Left hindlimb (tissue), 1 donor: ENCODE data around the gene DHX35.

Source experiments
- DNase-seq: peaks from one replicate; pipeline ENCODE4 v3.0.0-alpha.2; 2018

Gene DHX35, protein sequence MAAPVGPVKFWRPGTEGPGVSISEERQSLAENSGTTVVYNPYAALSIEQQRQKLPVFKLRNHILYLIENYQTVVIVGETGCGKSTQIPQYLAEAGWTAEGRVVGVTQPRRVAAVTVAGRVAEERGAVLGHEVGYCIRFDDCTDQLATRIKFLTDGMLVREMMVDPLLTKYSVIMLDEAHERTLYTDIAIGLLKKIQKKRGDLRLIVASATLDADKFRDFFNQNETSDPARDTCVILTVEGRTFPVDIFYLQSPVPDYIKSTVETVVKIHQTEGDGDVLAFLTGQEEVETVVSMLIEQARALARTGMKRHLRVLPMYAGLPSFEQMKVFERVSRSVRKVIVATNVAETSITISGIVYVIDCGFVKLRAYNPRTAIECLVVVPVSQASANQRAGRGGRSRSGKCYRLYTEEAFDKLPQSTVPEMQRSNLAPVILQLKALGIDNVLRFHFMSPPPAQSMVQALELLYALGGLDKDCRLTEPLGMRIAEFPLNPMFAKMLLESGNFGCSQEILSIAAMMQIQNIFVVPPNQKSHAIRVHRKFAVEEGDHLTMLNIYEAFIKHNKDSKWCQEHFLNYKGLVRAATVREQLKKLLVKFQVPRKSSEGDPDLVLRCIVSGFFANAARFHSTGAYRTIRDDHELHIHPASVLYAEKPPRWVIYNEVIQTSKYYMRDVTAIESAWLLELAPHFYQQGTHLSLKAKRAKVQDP

DNA sequence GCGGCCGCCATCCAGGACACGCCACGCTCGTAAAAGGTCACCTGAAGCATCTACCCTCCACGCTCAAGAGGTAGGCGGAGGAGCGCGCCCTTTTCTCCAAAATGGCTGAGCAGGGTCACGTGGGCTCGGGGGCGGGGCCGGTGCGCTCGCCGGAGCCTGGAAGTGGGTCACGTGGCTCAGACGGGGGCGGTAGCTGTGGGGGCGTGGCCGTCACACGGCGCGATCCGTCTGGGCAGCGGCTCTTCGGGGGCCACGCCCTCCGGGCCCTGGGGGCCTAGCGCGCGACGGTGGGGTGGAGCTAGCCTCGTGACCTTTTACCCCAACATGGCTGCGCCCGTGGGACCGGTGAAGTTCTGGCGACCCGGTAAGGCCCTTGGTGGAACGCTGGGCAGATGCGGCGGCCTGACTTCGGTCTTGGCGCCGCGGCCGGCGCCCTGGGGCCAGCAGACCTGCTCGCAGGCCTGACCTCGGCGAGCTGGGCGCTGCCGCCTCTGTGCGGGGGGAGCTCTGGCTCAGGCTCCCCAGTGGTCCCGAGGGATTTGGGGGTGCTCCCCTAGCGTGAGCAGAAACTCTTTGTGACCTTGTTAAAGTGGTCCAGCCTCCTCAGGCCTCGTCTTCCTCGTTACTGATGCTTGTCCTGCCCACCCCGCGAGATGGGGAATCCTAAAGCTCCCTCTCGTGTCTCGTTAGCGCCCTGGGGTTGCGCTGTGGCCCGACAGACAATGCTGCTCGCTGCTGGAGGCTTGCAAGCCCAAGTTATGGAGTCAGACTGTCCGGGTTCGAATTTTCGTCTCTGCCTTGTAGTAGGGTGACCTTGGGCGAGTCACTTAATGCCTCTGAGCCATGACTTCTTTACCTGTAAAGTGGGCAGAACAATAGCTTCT lies at the start of gene DHX35:
TSS of gene DHX35 (plus strand) at position 301 of the 884 bp plus-strand sequence. CDS start at position 325, 24 bp downstream.
- DNase-seq: peak; percentile 98

DNA sequence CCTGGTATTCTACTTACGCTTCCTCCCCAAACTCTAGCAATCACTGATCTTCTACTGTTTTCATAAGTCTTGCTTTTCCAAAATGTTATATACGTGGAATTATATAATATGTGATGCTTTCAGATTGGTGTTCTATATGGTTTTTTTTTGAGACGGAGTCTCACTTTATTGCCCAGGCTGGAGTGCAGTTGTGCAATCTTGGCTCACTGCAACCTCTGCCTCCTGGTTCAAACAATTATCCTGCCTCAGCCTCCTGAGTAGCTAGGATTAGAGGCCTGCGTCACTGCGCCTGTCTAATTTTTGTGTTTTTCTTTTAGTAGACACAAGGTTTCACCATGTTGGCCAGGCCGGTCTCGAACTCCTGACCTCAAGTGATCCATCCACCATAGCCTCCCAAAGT lies 46.8 kb upstream of the DHX35 start:
- DNase-seq: no peak

DNA sequence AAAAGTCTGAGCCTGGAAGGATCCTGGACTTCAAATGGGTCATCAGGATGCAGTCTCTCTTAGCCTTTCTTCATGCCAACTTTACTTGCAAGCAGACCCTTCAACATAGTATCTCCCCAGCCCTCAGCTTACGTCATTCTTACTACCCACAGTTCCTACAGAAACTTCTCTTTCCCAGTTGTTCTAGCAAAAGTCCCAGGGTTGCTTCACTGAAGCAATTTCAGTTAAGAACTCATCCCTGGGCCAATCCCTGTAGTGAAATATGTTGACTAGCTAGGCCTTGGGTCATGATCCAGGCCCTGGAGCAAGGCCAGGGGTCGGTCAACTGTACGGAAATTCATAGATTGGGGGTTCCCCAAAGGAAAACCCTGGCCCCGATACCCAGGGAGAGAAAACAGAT lies 44.5 kb upstream of the DHX35 start:
- no peak for DNase-seq

DNA sequence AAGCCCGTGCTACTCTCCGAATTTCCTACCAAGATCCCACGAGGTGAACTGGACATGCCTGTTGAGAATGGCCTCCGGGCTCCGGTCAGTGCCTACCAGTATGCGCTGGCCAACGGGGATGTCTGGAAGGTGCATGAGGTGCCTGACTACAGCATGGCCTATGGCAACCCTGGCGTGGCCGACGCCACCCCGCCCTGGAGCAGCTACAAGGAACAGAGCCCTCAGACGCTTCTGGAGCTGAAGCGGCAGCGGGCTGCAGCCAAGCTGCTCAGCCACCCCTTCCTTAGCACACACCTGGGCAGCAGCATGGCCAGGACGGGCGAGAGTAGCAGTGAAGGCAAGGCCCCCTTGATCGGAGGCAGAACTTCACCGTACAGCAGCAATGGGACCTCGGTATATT lies 44.0 kb upstream of the DHX35 start:
- DNase-seq: no peak

DNA sequence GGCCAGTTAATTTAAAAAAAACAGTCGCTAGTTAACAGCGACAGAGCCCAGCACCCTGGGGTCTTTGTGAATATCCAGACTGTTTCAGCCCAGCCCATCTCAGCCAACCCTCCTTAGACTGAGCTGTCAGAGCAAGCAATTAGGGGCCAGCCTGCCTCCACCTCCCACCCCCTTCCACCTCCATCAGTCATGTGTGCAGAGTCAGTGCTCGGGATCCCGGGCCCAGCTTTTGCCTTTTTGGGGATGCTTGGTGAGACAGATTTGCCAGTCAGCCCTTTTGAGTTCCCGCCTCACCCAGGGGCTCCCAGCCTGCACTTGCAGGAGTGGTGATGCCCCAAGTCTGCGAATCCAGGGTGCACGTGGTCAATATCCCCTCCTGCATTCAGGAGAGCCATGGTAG lies 42.5 kb upstream of the DHX35 start:
- no peak for DNase-seq

DNA sequence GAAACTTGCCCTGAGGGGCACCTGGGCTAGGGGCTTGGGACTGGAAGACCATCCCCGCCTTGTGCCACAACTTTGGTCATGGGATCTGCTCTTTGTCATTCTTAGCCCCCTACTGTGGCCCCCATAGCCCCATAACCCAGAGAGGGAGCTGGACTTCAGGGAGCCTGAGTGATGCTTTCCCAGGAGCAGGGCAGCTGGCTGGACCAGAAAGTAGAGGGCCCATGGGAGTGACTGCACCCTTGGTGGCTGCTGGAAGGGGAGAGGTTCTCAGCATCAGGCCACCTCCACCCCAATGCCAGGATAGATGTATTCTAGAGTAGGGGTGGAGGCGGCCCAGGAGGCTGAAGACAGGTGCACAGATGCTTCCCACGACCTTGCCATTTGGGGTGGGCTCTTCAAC lies 41.7 kb upstream of the DHX35 start:
- DNase-seq: no peak

DNA sequence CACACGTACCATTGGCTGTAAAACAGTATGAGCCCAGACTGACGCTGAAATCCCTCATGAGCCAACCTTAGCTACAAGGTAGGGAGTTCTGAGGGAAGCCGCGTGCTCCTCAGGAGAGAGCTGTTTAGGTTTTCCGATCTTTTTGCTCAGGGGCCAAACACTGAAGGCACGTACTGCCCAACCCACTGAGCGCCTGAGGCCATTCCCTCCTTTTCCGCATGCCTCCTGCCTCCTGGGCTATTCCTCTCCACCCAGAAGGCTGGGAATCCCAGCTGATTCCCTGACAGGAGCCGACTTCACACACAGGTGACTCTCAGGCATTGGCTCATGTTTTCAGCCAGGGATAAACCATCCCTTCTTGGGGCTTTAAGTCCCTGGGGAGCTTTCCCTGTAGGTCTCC lies 41.3 kb upstream of the DHX35 start:
- DNase-seq: no peak

DNA sequence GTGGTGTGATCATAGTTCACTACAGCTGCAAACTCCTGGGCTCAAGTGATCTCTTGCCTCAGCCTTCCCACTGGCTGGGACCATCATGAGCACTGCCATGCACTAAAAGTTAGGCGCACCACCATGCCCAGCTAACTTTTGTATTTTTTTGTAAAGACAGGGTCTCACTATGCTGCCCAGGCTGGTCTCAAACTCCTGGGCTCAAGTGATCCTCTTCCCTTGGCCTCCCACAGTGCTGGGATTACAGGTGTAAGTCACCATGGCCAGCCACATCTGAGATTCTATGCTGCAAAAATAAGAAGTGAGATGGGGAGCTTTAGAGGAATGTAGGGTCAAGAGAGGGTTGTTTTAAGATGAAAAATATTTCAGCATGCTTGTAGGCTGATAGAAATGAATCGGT lies 37.4 kb upstream of the DHX35 start:
- no peak for DNase-seq

DNA sequence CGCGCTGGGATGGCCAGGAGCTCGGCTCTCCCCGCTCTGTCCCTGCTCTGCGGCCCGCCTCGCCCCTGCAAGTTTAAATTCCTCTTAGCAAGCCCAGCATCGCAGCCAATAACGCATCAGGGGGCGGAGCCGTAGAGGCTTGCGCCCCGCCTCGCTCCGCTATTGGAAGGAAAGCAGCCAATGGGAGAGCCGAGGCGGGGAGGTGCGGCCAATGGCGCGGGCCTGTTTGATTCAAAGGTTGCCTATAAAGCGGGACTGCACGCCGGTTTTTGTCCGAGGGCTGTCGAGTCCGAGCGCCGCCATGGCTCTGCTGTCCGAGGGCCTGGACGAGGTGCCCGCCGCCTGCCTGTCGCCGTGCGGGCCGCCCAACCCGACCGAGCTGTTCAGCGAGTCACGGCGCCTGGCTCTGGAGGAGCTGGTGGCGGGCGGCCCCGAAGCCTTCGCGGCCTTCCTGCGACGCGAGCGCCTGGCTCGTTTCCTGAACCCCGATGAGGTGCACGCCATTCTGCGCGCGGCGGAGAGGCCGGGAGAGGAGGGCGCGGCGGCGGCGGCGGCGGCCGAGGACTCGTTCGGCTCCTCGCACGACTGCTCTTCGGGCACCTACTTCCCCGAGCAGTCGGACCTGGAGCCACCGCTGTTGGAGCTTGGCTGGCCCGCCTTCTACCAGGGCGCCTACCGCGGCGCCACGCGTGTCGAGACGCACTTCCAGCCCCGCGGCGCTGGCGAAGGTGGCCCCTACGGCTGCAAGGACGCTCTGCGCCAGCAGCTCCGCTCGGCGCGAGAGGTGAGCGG lies 35.8 kb upstream of the DHX35 start, which contains the start of gene FAM83D:
TSS of gene FAM83D (plus strand) at position 276 of the 792 bp plus-strand sequence. CDS start at position 302, 26 bp downstream.
- DNase-seq: peak; percentile 97

DNA sequence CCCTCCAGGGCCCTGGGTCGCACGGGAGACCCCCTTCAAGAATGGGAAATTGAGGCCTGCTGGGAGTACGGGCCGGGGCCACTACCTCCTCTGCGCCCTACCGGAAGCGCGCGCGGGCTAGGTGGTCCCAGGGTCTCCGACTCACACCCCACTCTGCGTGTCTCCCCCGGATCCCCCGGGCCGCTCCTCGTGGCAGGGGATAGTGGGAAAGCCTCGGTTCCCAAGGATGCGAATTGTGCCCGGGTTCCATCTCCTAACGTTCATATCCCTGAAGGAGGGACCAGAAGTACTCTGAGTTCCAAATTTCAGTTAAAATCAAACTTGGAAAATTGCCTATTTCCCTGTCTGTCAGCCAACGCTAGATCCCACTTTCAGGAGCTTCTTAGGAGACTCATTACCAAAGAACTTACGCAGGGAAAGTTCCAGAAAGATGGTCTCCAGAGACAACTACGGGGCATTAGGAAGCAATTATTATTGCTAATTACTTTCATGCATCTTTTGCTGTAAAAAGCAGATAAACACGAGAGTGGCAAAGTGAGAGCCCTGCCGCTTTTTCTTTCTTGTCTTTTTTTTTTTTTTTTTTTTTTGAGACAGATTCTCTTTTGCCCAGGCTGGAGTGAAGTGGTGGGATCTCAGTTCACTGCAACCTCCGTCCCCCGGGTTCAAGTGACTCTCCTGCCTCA lies 35.1 kb upstream of the DHX35 start:
- DNase-seq: no peak

DNA sequence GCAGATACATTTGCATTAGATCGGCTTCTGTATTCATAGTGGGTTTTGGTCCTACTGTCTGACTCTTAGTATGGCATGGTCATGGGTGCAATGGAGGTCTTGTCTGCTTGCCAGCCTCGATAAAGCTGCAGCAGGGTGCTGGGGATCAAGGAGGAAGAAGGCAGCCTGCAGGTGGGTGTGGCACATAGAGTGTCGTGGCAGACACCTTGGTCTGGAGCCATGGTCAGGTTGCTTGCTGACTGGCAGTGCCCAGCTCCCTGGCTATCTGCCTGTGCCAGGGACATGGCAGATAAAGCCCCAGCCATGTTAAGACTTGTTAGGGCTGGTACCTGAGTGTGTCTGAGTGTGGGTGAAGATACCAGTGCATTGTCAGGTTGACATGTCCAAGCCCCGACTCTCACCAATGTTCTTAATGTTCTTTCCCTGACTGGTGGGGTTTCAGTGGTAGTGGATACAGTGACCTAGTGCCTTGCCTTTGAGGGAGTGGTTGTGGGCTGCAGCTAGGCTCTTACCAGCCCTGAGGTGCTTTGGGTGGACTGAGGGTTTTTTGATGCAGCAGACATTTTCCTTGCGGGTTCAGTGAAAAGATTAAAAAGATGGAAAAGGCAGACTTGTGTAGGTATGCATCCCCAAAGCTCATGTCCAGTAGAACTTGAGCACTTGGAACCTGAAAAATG lies 34.1 kb upstream of the DHX35 start:
- DNase-seq: no peak

DNA sequence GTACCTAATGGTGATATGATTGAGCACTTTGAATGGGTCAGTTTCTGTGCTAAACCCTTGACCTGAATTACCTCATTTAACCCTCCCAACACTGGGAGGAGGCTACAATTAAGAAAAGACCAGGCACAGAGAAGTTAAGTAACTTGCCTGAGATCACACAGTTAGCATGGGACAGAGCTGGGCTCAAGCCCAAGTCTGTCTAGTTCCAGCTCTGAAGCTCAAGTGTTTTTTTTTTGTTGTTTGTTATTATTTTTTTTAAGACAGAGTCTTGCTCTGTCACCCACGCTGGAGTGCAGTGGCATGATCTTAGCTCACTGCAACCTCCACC lies 31.9 kb upstream of the DHX35 start:
- DNase-seq: no peak

DNA sequence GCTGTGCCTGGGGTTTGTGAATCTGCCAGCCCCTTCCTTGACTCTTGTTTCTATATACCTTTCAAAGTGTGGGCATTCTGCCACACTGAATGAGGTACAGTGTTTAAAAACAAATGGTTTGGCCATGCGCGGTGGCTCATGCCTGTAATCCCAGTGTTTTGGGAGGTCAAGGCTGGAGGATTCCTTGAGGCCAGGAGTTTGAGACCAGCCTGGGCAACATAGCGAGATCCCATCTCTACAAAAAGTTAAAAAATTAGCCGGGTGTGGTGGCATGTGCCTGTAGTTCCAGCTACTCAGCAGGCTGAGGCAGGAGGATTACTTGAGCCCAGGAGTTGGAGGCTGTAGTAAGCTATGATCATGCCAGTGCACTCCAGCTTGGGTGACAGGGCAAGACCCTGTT lies 30.2 kb upstream of the DHX35 start:
- no peak for DNase-seq

DNA sequence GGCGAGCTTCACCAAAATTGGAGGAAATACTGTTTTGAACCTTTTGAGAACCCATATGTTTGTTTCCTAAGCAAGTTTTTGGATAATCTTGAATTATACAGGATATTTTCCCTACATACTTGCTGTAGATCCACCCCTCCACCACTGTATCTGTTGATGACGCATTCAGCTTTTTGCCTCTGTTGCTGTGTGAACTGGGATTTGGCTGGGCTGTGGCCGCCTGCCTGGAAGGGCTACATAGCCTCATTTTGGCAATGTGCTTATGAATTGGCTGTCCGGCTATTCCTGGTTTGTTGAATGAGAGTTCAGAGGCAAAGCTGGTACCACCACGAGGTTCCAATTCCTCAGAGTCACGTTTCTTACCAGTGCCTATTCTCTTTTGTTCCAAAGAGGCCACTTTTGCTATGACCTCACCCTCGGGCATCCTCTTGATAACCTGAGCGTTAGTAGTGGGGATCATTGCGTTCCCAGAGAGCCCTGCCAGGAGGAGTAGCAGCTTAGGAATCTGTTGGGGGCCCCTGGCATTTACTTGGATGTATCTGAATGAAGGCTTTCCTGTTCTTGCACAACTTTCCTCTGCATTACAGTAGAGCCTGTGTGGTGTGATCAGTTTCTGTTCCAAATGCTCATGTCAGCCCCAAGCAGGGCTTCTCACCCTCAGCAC lies 29.6 kb upstream of the DHX35 start:
- DNase-seq: no peak

DNA sequence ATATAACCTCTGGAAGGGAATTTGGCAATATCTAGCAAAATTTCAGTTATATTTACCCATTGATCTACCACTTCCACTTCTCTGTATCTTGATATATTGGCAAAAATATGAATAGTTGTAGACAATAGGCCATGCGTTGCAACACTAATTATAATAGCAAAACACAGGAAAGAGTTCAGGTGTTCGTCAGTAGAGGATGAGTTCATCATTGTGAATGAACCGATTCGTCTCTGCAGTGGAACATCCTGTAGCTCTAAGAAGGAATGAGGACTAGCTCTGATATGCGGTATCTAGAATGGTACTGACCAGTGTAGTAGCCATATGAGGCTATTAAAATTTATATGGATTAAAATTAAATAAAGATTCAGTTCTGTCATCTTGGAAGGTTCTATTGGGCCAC lies 27.6 kb upstream of the DHX35 start:
- DNase-seq: no peak

DNA sequence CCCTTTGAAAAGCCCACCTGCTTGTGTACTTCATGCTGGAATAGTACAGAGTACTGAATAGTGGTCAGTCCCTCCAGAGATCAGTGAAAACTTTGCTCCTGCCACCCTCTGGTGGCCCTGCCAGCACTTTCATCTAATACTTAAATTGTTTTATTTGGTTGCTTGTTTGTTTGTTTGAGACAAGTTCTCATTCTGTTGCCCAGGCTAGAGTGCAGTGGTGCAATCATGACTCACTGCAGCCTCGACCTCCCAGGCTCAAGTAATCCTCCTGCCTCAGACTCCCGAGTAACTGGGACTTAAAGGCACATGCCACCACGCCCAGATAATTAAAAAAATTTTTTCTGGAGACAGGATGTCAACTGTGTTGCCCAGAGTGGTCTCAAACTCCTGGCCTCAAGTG lies 26.9 kb upstream of the DHX35 start:
- DNase-seq: no peak

DNA sequence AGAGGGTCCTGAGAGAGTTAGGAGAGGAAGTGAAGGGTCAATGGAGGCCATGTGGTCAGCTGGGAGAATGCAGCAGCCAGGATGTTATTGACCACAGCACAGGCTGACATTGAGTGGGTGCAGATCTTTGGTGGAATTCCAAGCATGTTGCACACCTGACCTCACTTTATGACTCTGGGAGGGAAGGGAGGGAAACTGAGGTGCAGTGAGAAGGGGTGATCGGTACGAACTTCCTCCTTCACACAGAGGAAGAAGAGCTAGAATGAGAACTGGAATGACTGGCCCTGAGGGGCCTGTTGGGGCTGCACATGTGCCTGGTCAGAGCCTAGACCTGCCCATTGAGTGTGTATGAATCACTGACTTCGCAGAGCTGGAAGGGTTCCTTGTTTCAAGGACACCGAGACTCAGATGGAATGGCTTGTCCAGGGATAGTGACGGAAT lies 26.2 kb upstream of the DHX35 start:
- no peak for DNase-seq

DNA sequence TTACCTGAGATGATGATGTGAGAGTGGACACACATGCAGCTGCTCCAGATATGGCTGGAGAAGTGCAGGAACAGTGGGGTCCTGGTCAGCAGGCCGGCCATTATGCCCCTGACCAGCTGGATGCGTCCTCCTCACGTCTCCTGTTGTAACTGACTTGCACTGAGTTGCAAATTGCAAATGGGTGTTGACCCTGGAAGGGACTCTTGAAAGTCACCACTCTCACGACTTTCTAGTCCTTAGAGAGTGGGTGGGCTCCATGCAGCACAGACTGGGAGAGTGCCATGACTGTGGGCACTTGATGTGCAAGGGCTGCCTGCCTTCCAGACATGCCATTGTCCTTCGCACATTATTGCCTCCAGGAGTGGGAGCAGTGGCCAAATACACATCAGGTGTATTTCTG lies 25.1 kb upstream of the DHX35 start:
- DNase-seq: no peak

DNA sequence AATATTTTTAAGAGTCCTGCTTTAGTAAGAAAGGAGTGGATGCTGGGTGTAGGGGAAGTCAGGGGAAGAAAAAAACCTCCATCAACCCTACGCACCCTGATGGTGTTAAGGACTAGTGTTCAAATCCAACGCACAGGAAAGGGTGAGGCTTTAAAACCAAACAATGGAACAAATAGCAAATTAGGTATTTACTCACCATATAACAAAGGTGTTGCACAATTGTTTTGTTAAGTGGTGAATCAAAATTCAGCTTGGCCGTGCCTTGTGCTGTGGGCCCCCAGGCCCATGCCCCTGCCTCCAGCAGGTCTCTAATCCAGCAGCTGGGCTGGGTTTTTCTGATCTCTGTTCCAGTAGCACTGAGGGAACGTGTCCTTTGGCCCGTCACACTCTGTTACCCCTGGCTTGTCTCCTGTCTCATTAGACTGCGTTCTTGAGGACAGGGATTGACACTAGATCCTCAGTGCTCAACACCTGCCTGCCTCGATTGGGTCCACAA lies 24.1 kb upstream of the DHX35 start:
- no peak for DNase-seq

DNA sequence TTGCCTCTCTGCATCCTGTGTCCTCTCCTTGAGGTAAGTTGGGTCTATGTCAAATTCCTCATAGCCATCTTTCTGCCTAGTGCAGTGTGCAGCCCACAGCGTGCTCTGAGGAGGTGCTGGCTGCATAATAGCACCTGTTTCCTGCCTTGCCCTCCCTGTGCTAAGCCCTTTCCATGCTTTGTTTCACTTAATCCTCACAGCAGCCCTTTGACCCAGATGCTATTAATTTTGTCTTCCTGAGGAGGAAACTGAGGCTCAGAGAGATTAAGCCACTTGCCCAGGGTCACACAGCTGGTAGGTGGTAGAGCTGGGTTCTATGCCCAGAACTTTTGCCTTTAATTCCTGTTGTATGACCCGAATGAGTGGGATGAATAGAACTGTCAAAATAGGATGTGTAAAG lies 22.5 kb upstream of the DHX35 start:
- DNase-seq: no peak

DNA sequence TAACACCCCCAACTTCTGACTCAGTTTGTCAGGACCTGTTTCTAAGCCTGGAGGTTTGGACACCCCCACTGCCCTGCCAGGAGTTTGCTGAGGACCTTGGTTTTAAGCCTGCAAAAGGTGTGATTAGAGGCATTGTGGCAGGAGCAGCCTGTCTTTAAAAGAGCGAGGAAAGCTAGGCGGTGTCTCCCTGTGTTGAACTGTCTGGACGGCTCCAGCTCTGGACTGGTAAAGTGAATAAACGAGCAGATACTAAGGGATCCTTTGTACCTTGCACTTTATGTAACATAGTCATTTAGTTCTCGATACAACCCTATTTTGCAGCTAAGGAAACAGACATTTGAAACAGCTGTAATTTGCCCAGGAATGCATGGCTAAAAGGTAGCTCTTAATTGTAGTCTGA lies 21.5 kb upstream of the DHX35 start:
- no peak for DNase-seq
